H9 (cell line): ENCODE measurements around the gene CCDC198. TPM values are rescaled to one million over a fixed set of nuclear protein-coding genes. Genes with fewer than 3 reads are reported as not detected.

Experiments used
- DNase-seq: peaks from one replicate; pipeline ENCODE4 v3.0.0-alpha.2; 2017
- H2AFZ ChIP-seq: one replicate; pipeline ENCODE4 v1.6.1; 2013; ENCODE audit warnings: mild to moderate bottlenecking, low read length, control low read depth, moderate library complexity
- H2AK5ac ChIP-seq: 2 replicates; pipeline ENCODE4 v1.6.1; 2013; ENCODE audit warnings: low read length, control low read depth, mixed read lengths; ENCODE audit not compliant: insufficient read length
- H2BK120ac ChIP-seq: one replicate; pipeline ENCODE4 v1.6.1; 2013; ENCODE audit warnings: low read depth, mild to moderate bottlenecking, low read length, control low read depth, inconsistent platforms; ENCODE audit not compliant: poor library complexity, severe bottlenecking
- H2BK12ac ChIP-seq: 2 replicates; pipeline ENCODE4 v1.6.1; 2013; ENCODE audit warnings: low read length, control low read depth, mixed read lengths, low read depth; ENCODE audit not compliant: insufficient read length
- H2BK15ac ChIP-seq: 2 replicates; pipeline ENCODE4 v1.6.1; 2013; ENCODE audit warnings: low read depth, low read length, control low read depth
- H2BK20ac ChIP-seq: one replicate; pipeline ENCODE4 v1.6.1; 2013; ENCODE audit warnings: low read depth, mild to moderate bottlenecking, low read length, control low read depth, inconsistent platforms; ENCODE audit not compliant: poor library complexity, severe bottlenecking
- H2BK5ac ChIP-seq: 2 replicates; pipeline ENCODE4 v1.6.1; 2013; ENCODE audit warnings: low read length, control low read depth, mixed read lengths; ENCODE audit not compliant: insufficient read length
- H3K14ac ChIP-seq: 2 replicates; pipeline ENCODE4 v1.6.1; 2013; ENCODE audit warnings: low read length, control low read depth; ENCODE audit not compliant: insufficient read depth
- H3K18ac ChIP-seq: 2 replicates; pipeline ENCODE4 v1.6.1; 2013; ENCODE audit warnings: low read depth, mild to moderate bottlenecking, mixed read lengths, low read length, control low read depth; ENCODE audit not compliant: insufficient read length
- H3K23ac ChIP-seq: 2 replicates; pipeline ENCODE4 v1.6.1; 2013; ENCODE audit warnings: low read length, control low read depth, mixed read lengths, low read depth; ENCODE audit not compliant: insufficient read length
- H3K23me2 ChIP-seq: 2 replicates; pipeline ENCODE4 v1.6.1; 2013; ENCODE audit warnings: low read depth, mild to moderate bottlenecking, mixed read lengths, low read length, control low read depth; ENCODE audit not compliant: insufficient read length, poor library complexity, severe bottlenecking
- H3K27ac ChIP-seq: 2 replicates; pipeline ENCODE4 v1.5.1; 2013; ENCODE audit warnings: low read length, control low read depth, mixed read lengths, low read depth; ENCODE audit not compliant: insufficient read length
- H3K27me3 ChIP-seq: 2 replicates; pipeline ENCODE4 v1.6.1; 2013; ENCODE audit warnings: low read length, control low read depth, inconsistent platforms; ENCODE audit not compliant: insufficient read depth
- H3K4ac ChIP-seq: 2 replicates; pipeline ENCODE4 v1.6.1; 2013; ENCODE audit warnings: low read depth, mild to moderate bottlenecking, control low read depth, inconsistent platforms, low read length, moderate library complexity
- H3K4me1 ChIP-seq: 2 replicates; pipeline ENCODE4 v1.6.1; 2013; ENCODE audit warnings: low read length, control low read depth, inconsistent platforms; ENCODE audit not compliant: insufficient read depth
- H3K4me2 ChIP-seq: 2 replicates; pipeline ENCODE4 v1.6.1; 2013; ENCODE audit warnings: low read length, control low read depth, mixed read lengths; ENCODE audit not compliant: insufficient read length, insufficient read depth
- H3K56ac ChIP-seq: 2 replicates; pipeline ENCODE4 v1.6.1; 2013; ENCODE audit warnings: low read depth, mild to moderate bottlenecking, mixed read lengths, low read length, control low read depth; ENCODE audit not compliant: insufficient read length
- H3K79me1 ChIP-seq: 2 replicates; pipeline ENCODE4 v1.6.1; 2013; ENCODE audit warnings: low read depth, mild to moderate bottlenecking, moderate library complexity, low read length, control low read depth, inconsistent platforms; ENCODE audit not compliant: insufficient read depth, poor library complexity, severe bottlenecking
- H3K79me2 ChIP-seq: 2 replicates; pipeline ENCODE4 v1.6.1; 2013; ENCODE audit warnings: low read length, control low read depth, inconsistent platforms; ENCODE audit not compliant: insufficient read depth
- H3K9ac ChIP-seq: 2 replicates; pipeline ENCODE4 v1.6.1; 2013; ENCODE audit warnings: low read length, control low read depth, mixed read lengths; ENCODE audit not compliant: insufficient read length; ENCODE audit errors: extremely low read depth
- H3K9me3 ChIP-seq: one replicate; pipeline ENCODE4 v1.6.1; 2013; ENCODE audit warnings: low read depth, low read length, inconsistent platforms; ENCODE audit not compliant: control insufficient read depth
- H3T11ph ChIP-seq: one replicate; pipeline ENCODE4 v1.6.1; 2013; ENCODE audit warnings: mild to moderate bottlenecking, low read length, control low read depth, inconsistent platforms
- H4K20me1 ChIP-seq: one replicate; pipeline ENCODE4 v1.6.1; 2013; ENCODE audit not compliant: control insufficient read depth, insufficient read length, insufficient read depth
- H4K5ac ChIP-seq: 2 replicates; pipeline ENCODE4 v1.6.1; 2013; ENCODE audit warnings: low read depth, mild to moderate bottlenecking, mixed read lengths, low read length, control low read depth; ENCODE audit not compliant: insufficient read length
- H4K8ac ChIP-seq: replicated peaks from 2 replicates; pipeline ENCODE4 v1.6.1; 2013; ENCODE audit warnings: low read length, control low read depth, mixed read lengths, low read depth; ENCODE audit not compliant: insufficient read length
- H4K91ac ChIP-seq: 2 replicates; pipeline ENCODE4 v1.6.1; 2013; ENCODE audit warnings: low read depth, mild to moderate bottlenecking, moderate library complexity, mixed read lengths, low read length, control low read depth; ENCODE audit not compliant: insufficient read length
- H3K27ac Mint-ChIP-seq, 3 experiments: 2 replicates in 2 of 3; 3 replicates in 1 of 3; pipeline ENCODE4 v1.8.0; 2020 to 2021; ENCODE audit warnings: mixed read lengths in 3 of 3, mild to moderate bottlenecking in 1 of 3, moderate library complexity in 1 of 3
- H3K27me3 Mint-ChIP-seq: 2 replicates; pipeline ENCODE4 v1.8.0; 2021; ENCODE audit warnings: low read depth, mild to moderate bottlenecking, moderate library complexity, mixed read lengths
- H3K36me3 Mint-ChIP-seq, 3 experiments: 2 replicates in 2 of 3; 3 replicates in 1 of 3; pipeline ENCODE4 v1.8.0; 2020 to 2021; ENCODE audit warnings: low read depth in 3 of 3, mixed read lengths in 3 of 3; ENCODE audit not compliant: insufficient read depth in 1 of 3
- H3K4me1 Mint-ChIP-seq, 2 experiments: 2 replicates each; pipeline ENCODE4 v1.8.0; 2020; ENCODE audit warnings: mixed read lengths in 2 of 2
- H3K4me3 Mint-ChIP-seq, 2 experiments: 2 replicates in 1 of 2; 3 replicates in 1 of 2; pipeline ENCODE4 v1.8.0; 2020 to 2021; ENCODE audit warnings: mild to moderate bottlenecking in 2 of 2, mixed read lengths in 2 of 2, moderate library complexity in 1 of 2
- H3K9me3 Mint-ChIP-seq, 2 experiments: 2 replicates in 1 of 2; 3 replicates in 1 of 2; pipeline ENCODE4 v1.8.0; 2020; ENCODE audit warnings: mild to moderate bottlenecking in 2 of 2, mixed read lengths in 2 of 2, moderate library complexity in 1 of 2
- CTCF ChIP-seq: fragments of 200-600 bp; sonication (generic); conservative IDR thresholded peaks from 3 replicates; pipeline ENCODE4 v1.8.0; 2021; ENCODE audit warnings: antibody characterized with exemption, mild to moderate bottlenecking
- WGBS: extraction: QIAGEN DNeasy Blood & Tissue Kit; methylation state at CpG from one replicate; pipeline ENCODE4 v1.1.7; 2013; ENCODE audit warnings: missing lambda C conversion rate, low lambda C conversion rate, mixed read lengths; ENCODE audit not compliant: insufficient read length; ENCODE audit errors: extremely low coverage; 5-methylcytosine and 5-hydroxymethylcytosine counted together
- total RNA-seq: library from RNA; stranded (reverse); gene quantifications from 2 replicates; pipeline ENCODE4 v1.2.1, GENCODE V29; 2021

The CCDC198 gene
- total RNA-seq, 1 experiment from 2014 or later = not detected

GRCh38 chr14:57480051-57480450, 13.6 kb downstream of the CCDC198 start:
- no peak overlapping the region for H2AFZ ChIP-seq
- no peak overlapping the region for H2BK15ac ChIP-seq
- no peaks in the 10 kb centered on the region for H3K4me1 ChIP-seq
- H3K9ac ChIP-seq = no peak overlapping the region
- Mint-ChIP-seq H3K4me1 (peaks cover 0 to 3% of the 10 kb centered on the region in 2 experiments; a peak in 1 of 4 replicates), H3K27ac (no peak overlapping the region), H3K27me3 (peaks cover 1% of the 10 kb centered on the region; the same call in 1 of the 2 replicates), H3K36me3 (no peaks in the 10 kb centered on the region), H3K4me3 (no peak overlapping the region), H3K9me3 (no peaks in the 10 kb centered on the region)
- no peak overlapping the region for H2BK120ac ChIP-seq
- H3K56ac ChIP-seq = no peak overlapping the region
- H3K27me3 ChIP-seq = no peaks in the 10 kb centered on the region
- no CpG with 5 or more reads among the region's 1 CpG for WGBS
- no peak overlapping the region for H4K91ac ChIP-seq
- H2BK20ac ChIP-seq = no peak overlapping the region
- TF ChIP-seq CTCF = no peak
- DNase-seq = no peak
- no peaks in the 10 kb centered on the region for H4K20me1 ChIP-seq
- no peak overlapping the region for H3K27ac ChIP-seq
- no peak overlapping the region for H2BK5ac ChIP-seq
- no peak overlapping the region for H4K5ac ChIP-seq
- H3K18ac ChIP-seq = no peak overlapping the region
- no peaks in the 10 kb centered on the region for H3K9me3 ChIP-seq
- H3T11ph ChIP-seq = no peak overlapping the region
- no peak overlapping the region for H3K23ac ChIP-seq
- no peak overlapping the region for H2AK5ac ChIP-seq
- no peak overlapping the region for H3K4ac ChIP-seq
- no peak overlapping the region for H4K8ac ChIP-seq
- H2BK12ac ChIP-seq = no peak overlapping the region
- no peak overlapping the region for H3K4me2 ChIP-seq
- no peaks in the 10 kb centered on the region for H3K79me2 ChIP-seq
- H3K79me1 ChIP-seq = no peaks in the 10 kb centered on the region
- no peak overlapping the region for H3K14ac ChIP-seq
- H3K23me2 ChIP-seq = no peaks in the 10 kb centered on the region
